GM19240 (cell line): ENCODE measurements around the gene AFAP1.

ENCODE experiments used
- DNase-seq: peaks from one replicate; pipeline ENCODE4 v3.0.0; 2011; ENCODE audit warnings: low spot score; ENCODE audit not compliant: insufficient read length

AFAP1 gene

GRCh38 chr4:7822877-7823276 is 116.8 kb downstream of the AFAP1 start:
- no peak for DNase-seq

DNA sequence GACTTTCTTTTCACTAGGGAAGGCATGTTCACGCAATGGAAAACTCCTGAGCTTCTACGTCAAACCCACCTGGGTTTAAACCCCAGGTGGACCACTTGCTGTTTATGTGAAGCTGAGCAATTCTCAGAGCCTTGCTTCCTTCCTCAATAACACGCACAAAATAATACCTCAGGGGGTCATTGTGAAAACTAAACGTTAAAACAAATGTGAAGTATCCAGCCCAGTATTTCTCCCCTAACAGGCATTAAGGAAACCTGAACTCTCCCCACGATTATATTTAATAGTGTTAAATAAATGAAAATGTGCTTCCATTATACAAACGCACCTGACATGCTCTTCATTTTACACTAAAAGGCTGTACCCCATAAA is 117.5 kb downstream of the AFAP1 start:
- no peak for DNase-seq

DNA sequence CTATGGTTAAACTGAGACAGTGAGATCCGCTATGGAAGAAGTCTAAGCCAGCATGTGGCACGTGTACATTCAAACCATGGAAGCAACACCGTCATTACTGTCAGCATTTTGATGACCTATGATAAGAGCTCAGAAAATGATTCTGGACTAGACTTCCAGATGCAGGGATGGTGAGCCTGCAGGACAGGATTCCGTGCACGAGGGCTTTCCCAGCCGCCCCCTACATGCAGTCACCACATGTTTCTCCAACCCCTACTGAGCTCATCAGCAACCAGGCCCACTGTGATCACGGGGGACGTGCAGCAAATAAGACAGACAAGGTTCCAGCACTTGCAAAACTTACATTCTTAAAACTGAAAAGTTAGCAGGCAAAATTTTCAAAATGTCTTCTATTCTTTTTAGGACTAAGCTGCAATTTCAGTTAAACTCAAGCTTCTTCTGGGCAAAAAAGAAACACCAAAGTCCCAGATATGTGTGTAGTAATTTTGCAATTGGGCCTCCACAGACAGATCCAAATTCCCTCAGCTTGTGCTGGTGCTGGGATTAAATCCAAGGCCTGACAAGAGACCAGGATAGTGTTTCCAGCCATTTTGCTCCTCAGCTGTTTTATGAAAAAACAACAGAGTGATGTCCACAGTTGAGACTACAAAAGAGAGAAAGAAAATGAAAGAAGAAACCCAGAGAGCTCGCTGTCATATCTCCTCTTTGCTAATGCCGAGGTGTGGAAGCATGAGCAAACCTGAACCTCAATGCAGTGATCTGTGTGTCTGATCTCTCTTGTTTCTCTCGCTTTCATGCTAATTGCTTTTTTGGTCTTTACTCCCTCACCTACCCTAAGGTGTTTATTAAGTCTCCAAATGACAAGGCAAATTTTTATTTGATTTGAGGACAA is 118.2 kb downstream of the AFAP1 start:
- no peak for DNase-seq

- no peak for DNase-seq
Measured at GRCh38 chr4:7820031-7820818, 119.4 kb downstream of the AFAP1 start.

- DNase-seq = no peak
Measured at GRCh38 chr4:7819446-7819845, 120.2 kb downstream of the AFAP1 start.

GRCh38 chr4:7818399-7818911 is 121.2 kb downstream of the AFAP1 start:
- DNase-seq = no peak

DNA sequence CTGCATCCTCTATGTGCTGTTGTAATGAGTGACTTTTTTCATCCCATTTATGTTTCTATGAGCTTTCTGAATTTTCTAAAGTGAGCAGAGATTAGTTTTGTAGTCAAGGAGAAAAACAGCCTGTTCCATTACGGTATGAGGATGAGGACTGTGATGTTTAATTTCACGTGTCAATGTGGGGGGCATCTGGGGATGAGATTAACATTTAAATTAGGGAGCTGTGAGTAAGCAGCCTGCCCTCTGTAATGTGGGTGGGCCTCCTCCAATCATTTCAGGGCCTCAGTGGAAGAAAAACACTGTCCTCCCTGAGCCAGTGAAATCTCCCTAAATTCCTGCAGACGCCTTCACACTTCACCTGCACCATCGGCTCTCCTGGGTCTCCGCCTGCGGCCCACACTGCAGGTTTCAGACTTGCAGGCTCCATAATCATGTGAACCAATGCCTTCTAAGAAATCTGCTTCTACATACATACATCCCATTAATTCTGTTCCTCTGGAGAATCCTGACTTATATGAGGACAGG is 121.7 kb downstream of the AFAP1 start:
- no peak for DNase-seq

- no peak for DNase-seq
Measured at GRCh38 chr4:7816771-7817170, 122.9 kb downstream of the AFAP1 start.

DNA sequence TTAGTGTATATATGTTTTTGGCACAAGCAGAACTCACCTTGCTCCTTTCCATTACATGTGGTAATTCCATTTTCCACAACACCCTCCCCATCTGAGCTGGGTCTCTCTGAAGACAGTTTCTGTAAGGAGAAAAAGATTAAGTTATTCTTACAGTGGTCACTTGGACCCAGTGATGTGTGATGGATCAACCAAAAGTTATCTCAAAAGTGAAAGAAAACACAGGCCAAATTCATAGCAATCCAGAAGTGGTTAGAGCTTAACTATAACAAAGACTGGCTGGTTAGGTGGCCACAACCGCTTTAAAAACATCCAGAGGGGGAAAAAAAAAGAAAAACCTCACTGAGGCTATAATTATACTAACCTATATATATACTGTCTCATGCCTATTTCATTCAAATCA is 123.7 kb downstream of the AFAP1 start:
- no peak for DNase-seq

DNA sequence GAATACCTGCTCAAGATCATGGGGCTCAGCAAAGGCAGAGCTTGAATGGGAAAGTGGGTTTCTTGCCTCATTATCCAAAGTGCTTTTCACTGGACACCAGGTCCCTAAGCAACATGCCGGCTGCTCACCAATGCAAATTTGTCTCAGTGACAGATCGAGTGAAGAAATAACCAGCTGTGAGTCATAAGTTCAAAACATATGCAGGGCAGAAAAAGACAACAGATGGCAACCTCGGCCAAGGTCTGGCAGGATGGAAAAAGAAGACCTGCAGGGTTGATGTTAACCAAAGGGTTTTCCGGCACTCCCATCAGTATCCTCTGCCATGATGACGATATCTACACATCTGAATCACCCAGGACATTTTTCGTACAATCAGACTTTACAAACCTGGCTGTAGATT is 124.1 kb downstream of the AFAP1 start:
- DNase-seq = no peak

- no peak for DNase-seq
Measured at GRCh38 chr4:7814451-7814850, 125.2 kb downstream of the AFAP1 start.

DNA sequence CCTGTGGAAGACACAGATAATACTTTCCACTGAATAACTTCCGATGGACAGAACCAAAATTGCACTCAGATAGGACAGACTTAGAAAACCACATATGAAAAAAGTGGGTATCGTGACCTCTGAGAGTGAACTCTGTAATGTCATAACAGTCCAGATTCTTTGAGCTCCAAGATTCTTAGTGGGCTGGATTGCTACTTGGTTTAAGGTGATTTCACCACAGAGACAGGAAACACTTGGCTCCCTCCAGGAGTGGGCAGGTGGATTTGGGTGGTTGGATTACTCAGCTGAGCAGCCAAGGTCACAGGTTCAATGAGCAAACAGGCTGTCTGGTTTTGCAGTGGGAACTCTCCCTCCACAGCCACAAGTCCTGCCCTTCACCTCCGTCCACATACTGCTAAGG is 126.0 kb downstream of the AFAP1 start:
- DNase-seq = no peak

GRCh38 chr4:7812921-7813320 is 126.7 kb downstream of the AFAP1 start:
- DNase-seq = no peak

GRCh38 chr4:7812231-7812857 is 127.3 kb downstream of the AFAP1 start:
- no peak for DNase-seq

DNA sequence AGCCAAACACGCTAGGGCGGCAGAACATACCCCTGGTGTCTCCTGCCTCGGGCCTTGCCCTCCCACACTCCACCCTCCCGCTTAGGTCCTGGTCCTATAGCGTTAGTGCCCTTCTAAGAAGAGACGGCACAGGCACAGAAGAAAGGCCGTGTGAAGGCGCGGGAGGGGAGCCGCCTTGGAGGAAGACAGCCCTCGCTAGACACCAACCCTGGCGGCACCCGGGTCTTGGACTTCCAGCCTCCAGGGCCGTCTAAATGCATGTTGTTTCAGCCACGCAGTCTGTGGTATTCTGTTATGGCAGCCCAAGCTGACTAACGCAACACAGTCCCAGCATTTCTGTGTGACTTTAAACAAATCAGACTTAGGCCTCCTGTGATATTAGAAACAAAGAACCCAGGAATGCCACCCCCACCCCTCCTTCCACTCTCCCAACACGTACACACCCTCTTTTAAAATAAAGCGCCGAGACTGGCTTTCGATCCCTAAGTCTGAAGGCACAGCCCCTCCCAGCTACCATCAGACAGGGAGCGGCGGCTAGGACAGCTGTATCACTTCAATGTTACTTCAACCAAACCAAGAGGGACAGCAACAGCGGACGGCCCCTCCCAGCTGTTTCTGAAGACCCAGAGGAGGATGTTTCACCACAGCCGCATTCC is 128.0 kb downstream of the AFAP1 start:
- DNase-seq = no peak

- DNase-seq = no peak
Measured at GRCh38 chr4:7810783-7811535, 128.7 kb downstream of the AFAP1 start.

- DNase-seq = no peak
Measured at GRCh38 chr4:7808752-7809151, 130.9 kb downstream of the AFAP1 start.

GRCh38 chr4:7808181-7808580 is 131.5 kb downstream of the AFAP1 start:
- no peak for DNase-seq

GRCh38 chr4:7807351-7807921 is 132.2 kb downstream of the AFAP1 start:
- DNase-seq = no peak
